Hepatocyte (in vitro differentiated cells): Measurements from ENCODE around the gene CALHM6. TPM values are rescaled to one million over a fixed set of nuclear protein-coding genes. Genes with fewer than 3 reads are reported as not detected.

Source experiments
- DNase-seq: peaks from one replicate; pipeline ENCODE4 v3.0.0-alpha.2; 2016; ENCODE audit warnings: low spot score
- H2AFZ ChIP-seq: fragments of 200-600 bp; sonication (generic); 2 replicates; pipeline ENCODE4 v1.6.0; 2016; ENCODE audit warnings: antibody characterized with exemption, mild to moderate bottlenecking
- H3K27ac ChIP-seq: fragments of 200-600 bp; sonication (generic); 2 replicates; pipeline ENCODE4 v1.5.1; 2016; ENCODE audit warnings: mild to moderate bottlenecking
- H3K27me3 ChIP-seq: fragments of 200-600 bp; sonication (generic); 2 replicates; pipeline ENCODE4 v1.6.1; 2016
- H3K36me3 ChIP-seq: fragments of 200-600 bp; sonication (generic); replicated peaks from 2 replicates; pipeline ENCODE4 v1.5.1; 2016; ENCODE audit warnings: low read depth; ENCODE audit not compliant: insufficient read depth
- H3K4me1 ChIP-seq: fragments of 200-600 bp; sonication (generic); 2 replicates; pipeline ENCODE4 v1.5.1; 2016; ENCODE audit warnings: mild to moderate bottlenecking, moderate library complexity; ENCODE audit not compliant: insufficient read depth
- H3K4me2 ChIP-seq: fragments of 200-600 bp; sonication (generic); 2 replicates; pipeline ENCODE4 v1.6.0; 2016
- H3K4me3 ChIP-seq: fragments of 200-600 bp; sonication (generic); 2 replicates; pipeline ENCODE4 v1.5.1; 2016; ENCODE audit warnings: mild to moderate bottlenecking
- H3K79me2 ChIP-seq: fragments of 200-600 bp; sonication (generic); 2 replicates; pipeline ENCODE4 v1.6.0; 2017; ENCODE audit warnings: mild to moderate bottlenecking
- H3K9me2 ChIP-seq: fragments of 200-600 bp; sonication (generic); replicated peaks from 2 replicates; pipeline ENCODE4 v1.6.0; 2017; ENCODE audit warnings: mild to moderate bottlenecking; ENCODE audit not compliant: insufficient read depth
- H3K9me3 ChIP-seq: fragments of 200-600 bp; sonication (generic); 2 replicates; pipeline ENCODE4 v1.5.1; 2016; ENCODE audit warnings: low read depth, mild to moderate bottlenecking
- H4K20me1 ChIP-seq: fragments of 200-600 bp; sonication (generic); 2 replicates; pipeline ENCODE4 v1.6.0; 2016; ENCODE audit warnings: mild to moderate bottlenecking; ENCODE audit not compliant: insufficient read depth, poor library complexity, severe bottlenecking
- EZH2 ChIP-seq: fragments of 200-600 bp; sonication (generic); IDR thresholded peaks from 2 replicates; pipeline ENCODE4 v1.6.1; 2016; ENCODE audit warnings: antibody characterized with exemption, mild to moderate bottlenecking, borderline replicate concordance
- EZH2phosphoT487 ChIP-seq: fragments of 200-600 bp; sonication (generic); IDR thresholded peaks from one replicate; pipeline ENCODE4 v1.6.1; 2018; ENCODE audit warnings: antibody characterized with exemption, mild to moderate bottlenecking, low read depth, moderate library complexity; ENCODE audit not compliant: unreplicated experiment, severe bottlenecking
- WGBS: methylation state at CpG from one replicate; pipeline ENCODE4 v1.1.6; 2016; ENCODE audit warnings: low lambda C conversion rate; ENCODE audit errors: missing lambda C conversion rate; 5-methylcytosine and 5-hydroxymethylcytosine counted together
- polyA plus RNA-seq: library from polyadenylated mRNA; unstranded; fragments of >200 nt; fragmentation: Nextera tagmentation; extraction: Ambion mirVana; gene quantifications from 2 replicates; pipeline ENCODE4 v1.2.1, GENCODE V29; 2016
- total RNA-seq: library from RNA; depleted of rRNA; stranded (reverse); fragments of >200 nt; gene quantifications from 2 replicates; pipeline ENCODE4 v1.2.3, GENCODE V29; 2014
- TF ChIP-seq, protein P1 (sequence below): fragments of 200-600 bp; sonication (generic); IDR thresholded peaks from 2 replicates; pipeline ENCODE4 v1.5.1; 2016; ENCODE audit warnings: antibody characterized with exemption, mild to moderate bottlenecking; ENCODE audit not compliant: poor library complexity

CALHM6 gene
- total RNA-seq: 0.83 TPM in 1 of 2 replicates, not detected in the other
- 0.43 and 0.50 TPM in 2 replicates for polyA plus RNA-seq

- WGBS: 53% methylated on average over 13 of the region's 13 CpGs
- DNase-seq: no peak
Observed at GRCh38 chr6:116461331-116461931, at the start of gene CALHM6. Gene CALHM6 (plus strand): TSS chr6:116461375. CDS start chr6:116461930, 555 bp downstream.

GRCh38 chr6:116412270-116412669 lies 48.9 kb upstream of the CALHM6 start:
- Histone ChIP-seq H3K27ac (no peak overlapping the region), H4K20me1 (no peaks in the 10 kb centered on the region), H3K27me3 (no peaks in the 10 kb centered on the region), H3K79me2 (peaks cover 68% of the 10 kb centered on the region), H3K36me3 (no peaks in the 10 kb centered on the region), H2AFZ (no peak overlapping the region), H3K9me2 (no peaks in the 10 kb centered on the region), H3K9me3 (no peaks in the 10 kb centered on the region), H3K4me3 (no peak overlapping the region), H3K4me1 (peaks cover 10% of the 10 kb centered on the region), H3K4me2 (no peak overlapping the region)
- no peak for DNase-seq
- TF ChIP-seq, protein P1, sequence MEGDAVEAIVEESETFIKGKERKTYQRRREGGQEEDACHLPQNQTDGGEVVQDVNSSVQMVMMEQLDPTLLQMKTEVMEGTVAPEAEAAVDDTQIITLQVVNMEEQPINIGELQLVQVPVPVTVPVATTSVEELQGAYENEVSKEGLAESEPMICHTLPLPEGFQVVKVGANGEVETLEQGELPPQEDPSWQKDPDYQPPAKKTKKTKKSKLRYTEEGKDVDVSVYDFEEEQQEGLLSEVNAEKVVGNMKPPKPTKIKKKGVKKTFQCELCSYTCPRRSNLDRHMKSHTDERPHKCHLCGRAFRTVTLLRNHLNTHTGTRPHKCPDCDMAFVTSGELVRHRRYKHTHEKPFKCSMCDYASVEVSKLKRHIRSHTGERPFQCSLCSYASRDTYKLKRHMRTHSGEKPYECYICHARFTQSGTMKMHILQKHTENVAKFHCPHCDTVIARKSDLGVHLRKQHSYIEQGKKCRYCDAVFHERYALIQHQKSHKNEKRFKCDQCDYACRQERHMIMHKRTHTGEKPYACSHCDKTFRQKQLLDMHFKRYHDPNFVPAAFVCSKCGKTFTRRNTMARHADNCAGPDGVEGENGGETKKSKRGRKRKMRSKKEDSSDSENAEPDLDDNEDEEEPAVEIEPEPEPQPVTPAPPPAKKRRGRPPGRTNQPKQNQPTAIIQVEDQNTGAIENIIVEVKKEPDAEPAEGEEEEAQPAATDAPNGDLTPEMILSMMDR: no peak
- TF ChIP-seq EZH2phosphoT487 (no peak), EZH2 (no peak)

More at GRCh38 chr6:116461331-116461931, at the start of gene CALHM6:
- no peak for TF ChIP-seq EZH2phosphoT487
- TF ChIP-seq, protein P1: no peak
- TF ChIP-seq EZH2: no peak
- no peaks in the 10 kb centered on the region for H3K9me2 ChIP-seq
- peaks cover 5% of the 10 kb centered on the region for H3K4me1 ChIP-seq
- peak within 1 kb of the TSS; percentile 95 for H3K4me2 ChIP-seq
- H3K36me3 ChIP-seq: no peaks in the 10 kb centered on the region
- no peaks in the 10 kb centered on the region for H4K20me1 ChIP-seq
- H2AFZ ChIP-seq: peak within 1 kb of the TSS; percentile 69
- H3K27ac ChIP-seq: no peak within 1 kb of the TSS
- no peaks in the 10 kb centered on the region for H3K9me3 ChIP-seq
- H3K4me3 ChIP-seq: peak within 1 kb of the TSS; percentile 17
- H3K79me2 ChIP-seq: no peaks in the 10 kb centered on the region
- peaks cover 35% of the 10 kb centered on the region for H3K27me3 ChIP-seq

DNA sequence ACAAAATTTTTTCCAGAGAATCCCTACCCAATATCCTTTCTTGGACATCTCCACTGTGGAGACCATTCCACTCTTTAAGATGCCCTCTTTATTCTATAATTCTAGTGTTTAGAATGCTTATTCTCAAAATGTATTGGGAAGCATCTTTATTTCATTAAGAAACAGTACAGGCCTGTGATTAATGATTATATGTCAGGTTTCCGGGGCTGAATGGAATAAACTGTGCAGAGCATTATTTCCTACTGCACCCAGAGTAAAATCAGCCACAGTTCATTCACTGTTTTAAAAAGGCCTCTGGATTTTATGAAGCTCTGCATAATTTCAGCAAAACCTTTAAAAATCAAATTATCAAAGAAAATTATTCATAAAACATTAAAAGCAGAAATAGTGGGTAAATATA lies 47.8 kb upstream of the CALHM6 start:
- Histone ChIP-seq H2AFZ (no peak overlapping the region), H3K9me2 (no peaks in the 10 kb centered on the region), H3K4me2 (no peak overlapping the region), H3K27ac (no peak overlapping the region), H3K79me2 (peaks cover 68% of the 10 kb centered on the region), H3K9me3 (no peaks in the 10 kb centered on the region), H3K4me3 (no peak overlapping the region), H3K4me1 (peaks cover 10% of the 10 kb centered on the region), H3K27me3 (no peaks in the 10 kb centered on the region), H3K36me3 (no peaks in the 10 kb centered on the region), H4K20me1 (no peaks in the 10 kb centered on the region)
- no peak for DNase-seq
- WGBS: 50% methylated on average over 1 of the region's 1 CpG
- TF ChIP-seq, protein P1: no peak
- TF ChIP-seq EZH2 (no peak), EZH2phosphoT487 (no peak)
